SHP77 (cell line): ENCODE data around the gene FAM180B.
"Not testable (repeated sequence)": the region's sequence is repeated elsewhere in the genome, so short reads cannot be mapped to it uniquely, and the experiment has no call there.

ENCODE experiments used
- DNase-seq, 2 experiments: peaks; one replicate each; lab custom pipeline; 2025; lab: John Stamatoyannopoulos, UW

FAM180B gene

DNA sequence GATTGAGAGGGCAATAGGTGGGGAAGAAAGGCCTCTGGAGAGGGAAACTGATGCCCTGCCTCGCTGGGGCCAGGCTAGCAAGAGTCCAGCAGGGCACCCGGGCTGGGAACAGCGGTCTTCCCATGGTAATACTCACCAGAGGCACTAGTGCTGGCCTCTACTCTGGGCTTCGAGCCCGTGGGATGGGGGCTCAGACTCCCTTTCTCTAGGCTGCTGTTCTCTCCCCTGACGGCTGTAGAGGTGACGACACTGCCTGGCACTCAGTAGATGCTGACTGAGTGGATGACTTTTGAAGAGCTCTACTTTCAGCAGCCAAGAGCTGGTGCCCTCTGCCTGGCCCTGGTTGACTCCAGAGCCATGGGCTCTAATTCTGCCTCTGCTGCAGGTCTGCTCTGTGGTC, 8.6 kb downstream of the FAM180B start:
- DNase-seq: no peak

GRCh38 chr11:47595967-47596366, 9.5 kb downstream of the FAM180B start:
- DNase-seq: no peak

GRCh38 chr11:47599902-47600301, 13.4 kb downstream of the FAM180B start:
- DNase-seq: no peak

DNA sequence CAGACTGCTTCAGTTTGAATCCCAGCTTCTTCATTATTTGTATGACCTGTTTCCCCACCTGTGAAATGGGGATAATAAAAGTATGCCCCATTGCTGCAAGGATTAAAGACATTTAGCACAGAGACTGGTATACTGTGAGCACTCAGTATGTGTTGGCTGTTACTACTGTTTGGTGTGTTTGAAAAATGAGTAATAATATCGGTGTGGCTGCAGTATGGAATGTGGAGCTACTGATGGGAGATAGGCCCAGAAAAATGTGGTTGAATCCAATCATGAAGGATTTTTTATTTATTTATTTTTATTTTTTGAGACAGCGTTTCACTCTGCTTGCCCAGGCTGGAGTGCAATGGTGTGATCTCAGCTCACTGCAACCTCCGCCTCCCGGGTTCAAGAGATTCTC, 16.8 kb downstream of the FAM180B start:
- DNase-seq: no peak

GRCh38 chr11:47605921-47606320, 19.4 kb downstream of the FAM180B start:
- DNase-seq: no peak

DNA sequence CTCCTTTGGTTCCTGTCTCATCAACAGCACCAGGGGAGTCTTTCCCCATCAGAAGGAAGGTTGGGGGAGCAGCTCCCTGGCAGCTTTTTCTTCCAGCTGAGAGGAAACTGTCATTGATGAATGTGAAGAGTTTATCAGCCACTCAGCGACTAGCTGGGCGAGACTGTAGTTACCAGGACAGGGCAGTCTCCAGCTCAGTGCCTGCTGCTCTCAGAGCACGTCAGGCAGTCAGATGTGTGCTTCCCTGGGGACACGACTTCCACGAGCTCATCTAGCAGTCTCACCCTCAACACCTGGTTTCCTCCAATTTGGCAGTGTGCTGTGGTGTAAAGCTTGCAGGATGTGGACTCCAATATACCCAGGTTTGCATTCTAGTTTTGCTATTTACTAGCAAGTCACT, 20.3 kb downstream of the FAM180B start:
- no peak for DNase-seq

- no peak for DNase-seq
Measured at GRCh38 chr11:47607380-47607779, 20.9 kb downstream of the FAM180B start.

- DNase-seq: no peak
Measured at GRCh38 chr11:47609675-47610074, 23.2 kb downstream of the FAM180B start.

DNA sequence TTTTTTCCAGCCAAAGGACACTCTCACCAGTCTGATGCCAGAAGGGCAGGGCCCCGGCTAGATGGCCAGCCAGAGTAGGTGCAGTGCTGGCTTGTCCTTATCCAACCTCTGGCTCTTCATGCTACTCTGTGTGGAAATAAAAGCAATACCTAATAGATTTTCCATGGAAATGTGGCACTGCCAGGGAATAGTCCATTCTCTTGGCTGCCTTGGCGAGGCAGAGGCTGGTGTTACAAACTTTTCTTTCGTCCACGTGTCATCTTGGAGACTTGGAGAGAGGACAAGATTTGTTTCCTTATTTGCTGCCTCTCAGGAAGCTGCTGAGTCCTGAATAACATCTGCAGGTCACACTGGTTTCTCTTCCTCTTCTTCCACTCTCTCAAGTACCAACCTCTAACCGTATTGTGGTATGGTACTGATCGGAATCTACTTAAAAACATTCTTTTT, 24.9 kb downstream of the FAM180B start:
- no peak for DNase-seq

DNA sequence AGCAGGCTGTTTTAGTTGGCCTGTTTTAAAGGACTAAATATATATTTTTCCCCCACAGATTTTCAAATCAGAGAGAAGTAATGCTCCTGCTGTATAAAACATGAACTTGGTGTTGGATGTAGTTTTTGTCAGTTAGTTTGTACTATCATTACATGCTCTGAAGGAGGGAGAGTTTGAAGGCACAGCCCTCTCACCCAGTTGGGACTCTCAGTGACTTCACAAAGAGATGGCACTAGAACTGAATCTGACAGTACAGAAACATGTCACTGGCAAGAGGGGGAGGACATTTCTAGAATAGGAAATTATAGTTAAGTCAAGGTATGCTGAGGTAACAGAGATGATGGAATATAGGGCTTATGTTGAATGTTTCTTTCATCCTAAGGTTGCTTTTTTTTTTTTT, 28.8 kb downstream of the FAM180B start:
- DNase-seq: no peak

- peak; percentile 20 to 42 for DNase-seq
Measured at GRCh38 chr11:47616726-47617416, 30.4 kb downstream of the FAM180B start.

- DNase-seq: no peak
Measured at GRCh38 chr11:47617417-47617809, 30.9 kb downstream of the FAM180B start.

DNA sequence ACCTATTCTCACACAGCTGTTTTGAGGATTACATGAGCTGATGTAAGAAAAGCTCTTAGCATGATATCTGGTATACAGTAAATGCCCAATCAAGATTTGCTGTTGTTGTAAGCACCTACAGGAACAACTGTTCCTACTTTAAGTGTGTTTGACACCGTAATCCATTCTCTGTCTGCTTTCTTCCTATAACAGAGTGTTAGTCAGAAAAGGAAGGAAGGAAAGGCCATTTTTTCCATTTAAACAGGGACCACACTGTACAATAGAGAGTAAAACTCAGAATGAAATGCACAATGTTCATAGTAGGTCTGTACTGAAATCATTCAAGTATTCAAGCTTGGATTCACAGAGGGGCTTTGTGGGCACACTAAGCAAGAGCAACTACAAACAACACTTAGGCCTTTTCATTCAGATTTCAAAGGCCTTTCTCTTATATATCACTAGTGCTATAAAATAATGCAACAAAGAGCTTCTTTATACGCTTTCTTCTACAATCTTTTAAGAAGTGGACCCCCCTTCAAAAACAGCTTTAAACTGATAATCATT, 34.4 kb downstream of the FAM180B start:
- no peak for DNase-seq

GRCh38 chr11:47626234-47626633, 39.8 kb downstream of the FAM180B start:
- DNase-seq: no peak

GRCh38 chr11:47628026-47628425, 41.5 kb downstream of the FAM180B start:
- no peak for DNase-seq

DNA sequence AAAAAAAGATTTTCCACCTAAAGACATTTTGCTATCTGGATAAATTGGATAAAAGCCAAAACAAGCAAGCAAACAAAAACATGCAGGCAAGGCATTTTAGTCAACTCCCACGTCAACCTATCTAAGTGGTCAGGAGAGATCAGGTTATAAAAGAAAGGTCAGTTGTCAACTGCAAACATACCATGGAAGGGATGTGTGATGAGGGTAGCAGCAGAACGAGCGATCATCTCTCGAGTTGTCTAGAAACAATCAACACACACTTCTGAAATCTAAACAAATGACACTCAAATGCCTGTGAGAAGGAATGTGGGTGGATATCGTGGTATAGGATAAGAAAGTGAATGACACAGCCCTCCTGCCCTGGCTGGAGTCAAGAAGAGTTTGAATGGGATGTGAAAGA, 45.0 kb downstream of the FAM180B start:
- no peak for DNase-seq

DNA sequence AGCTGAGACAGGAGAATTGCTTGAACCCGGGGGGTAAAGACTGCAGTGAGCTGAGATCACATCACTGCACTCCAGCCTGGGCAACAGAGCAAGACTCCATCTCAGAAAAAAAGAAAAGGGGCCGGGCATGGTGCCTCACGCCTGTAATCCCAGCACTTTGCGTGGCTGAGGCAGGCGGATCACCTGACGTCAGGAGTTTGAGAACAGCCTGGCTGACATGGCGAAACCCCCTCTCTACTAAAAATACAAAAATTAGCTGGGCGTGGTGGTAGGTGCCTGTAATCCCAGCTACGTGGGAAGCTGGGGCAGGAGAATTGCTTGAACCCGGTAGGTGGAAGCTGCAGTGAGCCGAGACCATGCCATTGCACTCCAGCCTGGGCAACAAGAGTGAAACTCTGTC, 49.9 kb downstream of the FAM180B start:
- not testable (repeated sequence) for DNase-seq
